Fibroblast of mammary gland (primary cell): ENCODE data around the gene CCR2.

Experiments
- DNase-seq: peaks from one replicate; pipeline ENCODE4 v3.0.0-alpha.2; 2010; ENCODE audit warnings: low read depth
- H3K4me3 ChIP-seq: 2 replicates; pipeline ENCODE4 v1.5.1; 2011; ENCODE audit warnings: low read depth, mild to moderate bottlenecking, low read length, moderate library complexity; ENCODE audit not compliant: control insufficient read depth
- TF ChIP-seq, protein P1 (sequence below): conservative IDR thresholded peaks from 2 replicates; pipeline ENCODE4 v1.5.1; 2011; ENCODE audit warnings: low read depth, low read length, inconsistent platforms; ENCODE audit not compliant: control insufficient read depth, insufficient read depth

CCR2 gene

DNA sequence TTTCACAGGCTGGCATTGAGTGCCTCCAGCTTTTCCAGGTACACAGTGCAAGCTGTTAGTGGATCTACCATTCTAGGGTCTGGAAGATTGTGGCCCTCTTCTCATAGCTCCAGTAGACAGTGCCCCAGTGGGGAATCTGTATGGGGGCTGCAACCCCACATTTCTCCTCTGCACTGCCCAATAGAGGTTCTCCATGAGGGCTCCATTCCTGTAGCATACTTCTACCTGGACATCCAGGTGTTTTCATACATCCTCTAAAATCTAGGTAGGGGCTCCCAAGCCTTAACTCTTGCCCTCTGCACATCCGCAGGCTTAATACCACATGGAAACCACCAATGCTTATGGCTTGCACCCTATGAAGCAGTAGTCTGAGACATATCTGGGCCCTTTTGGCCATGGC lies 15.1 kb upstream of the CCR2 start:
- TF ChIP-seq, protein P1, sequence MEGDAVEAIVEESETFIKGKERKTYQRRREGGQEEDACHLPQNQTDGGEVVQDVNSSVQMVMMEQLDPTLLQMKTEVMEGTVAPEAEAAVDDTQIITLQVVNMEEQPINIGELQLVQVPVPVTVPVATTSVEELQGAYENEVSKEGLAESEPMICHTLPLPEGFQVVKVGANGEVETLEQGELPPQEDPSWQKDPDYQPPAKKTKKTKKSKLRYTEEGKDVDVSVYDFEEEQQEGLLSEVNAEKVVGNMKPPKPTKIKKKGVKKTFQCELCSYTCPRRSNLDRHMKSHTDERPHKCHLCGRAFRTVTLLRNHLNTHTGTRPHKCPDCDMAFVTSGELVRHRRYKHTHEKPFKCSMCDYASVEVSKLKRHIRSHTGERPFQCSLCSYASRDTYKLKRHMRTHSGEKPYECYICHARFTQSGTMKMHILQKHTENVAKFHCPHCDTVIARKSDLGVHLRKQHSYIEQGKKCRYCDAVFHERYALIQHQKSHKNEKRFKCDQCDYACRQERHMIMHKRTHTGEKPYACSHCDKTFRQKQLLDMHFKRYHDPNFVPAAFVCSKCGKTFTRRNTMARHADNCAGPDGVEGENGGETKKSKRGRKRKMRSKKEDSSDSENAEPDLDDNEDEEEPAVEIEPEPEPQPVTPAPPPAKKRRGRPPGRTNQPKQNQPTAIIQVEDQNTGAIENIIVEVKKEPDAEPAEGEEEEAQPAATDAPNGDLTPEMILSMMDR, result no peak
- no peak overlapping the region for H3K4me3 ChIP-seq
- DNase-seq, result no peak

DNA sequence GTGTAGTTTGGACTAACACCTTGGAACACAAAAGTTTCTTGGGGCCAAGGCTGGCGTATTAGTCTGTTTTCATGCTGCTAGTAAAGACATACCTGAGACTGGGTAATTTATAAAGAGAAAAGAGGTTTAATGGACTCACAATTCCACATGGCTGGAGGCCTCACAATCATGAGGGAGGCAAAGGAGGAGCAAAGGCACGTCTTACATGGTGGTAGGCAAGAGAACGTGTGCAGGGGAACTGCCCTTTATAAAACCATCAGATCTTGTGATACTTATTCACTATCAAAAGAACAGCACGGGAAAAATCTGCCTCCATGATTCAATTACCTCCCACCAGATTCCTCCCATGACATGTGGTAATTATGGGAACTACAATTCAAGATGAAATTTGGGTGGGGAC lies 9.4 kb upstream of the CCR2 start:
- no peak overlapping the region for H3K4me3 ChIP-seq
- DNase-seq, result no peak
- TF ChIP-seq, protein P1, result no peak

DNA sequence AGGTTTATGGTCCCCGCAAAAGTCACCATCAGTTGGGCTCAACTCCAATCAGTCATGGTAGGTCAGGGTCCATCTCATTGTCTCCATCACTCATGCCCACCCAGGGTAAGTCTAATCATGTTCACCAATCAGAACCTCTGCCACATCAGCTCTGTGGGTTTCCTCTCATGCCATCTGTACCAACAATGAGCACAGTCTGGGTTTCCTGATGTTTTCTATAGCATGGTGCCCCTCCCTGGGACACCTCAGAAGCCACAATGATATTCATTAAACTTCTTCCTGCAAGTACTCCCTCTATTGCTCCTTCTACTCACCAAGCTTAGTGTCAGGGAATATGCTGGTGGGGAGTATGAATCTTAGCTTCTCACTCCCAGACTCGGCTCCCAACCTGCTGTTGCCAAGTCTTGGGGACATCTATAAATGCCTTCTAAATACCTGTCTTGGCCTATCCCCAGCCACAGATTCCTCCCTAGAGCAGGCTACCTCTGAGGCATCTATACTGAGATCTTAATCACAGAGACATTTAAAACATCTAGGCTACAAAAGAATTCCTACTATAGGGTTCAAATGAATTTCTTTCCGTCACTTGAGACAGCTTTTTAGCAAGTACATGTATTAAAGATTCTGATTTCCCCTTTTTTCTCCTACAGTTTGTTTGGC lies 5.0 kb upstream of the CCR2 start:
- no peak for DNase-seq
- no peak overlapping the region for H3K4me3 ChIP-seq
- TF ChIP-seq, protein P1, result no peak

DNA sequence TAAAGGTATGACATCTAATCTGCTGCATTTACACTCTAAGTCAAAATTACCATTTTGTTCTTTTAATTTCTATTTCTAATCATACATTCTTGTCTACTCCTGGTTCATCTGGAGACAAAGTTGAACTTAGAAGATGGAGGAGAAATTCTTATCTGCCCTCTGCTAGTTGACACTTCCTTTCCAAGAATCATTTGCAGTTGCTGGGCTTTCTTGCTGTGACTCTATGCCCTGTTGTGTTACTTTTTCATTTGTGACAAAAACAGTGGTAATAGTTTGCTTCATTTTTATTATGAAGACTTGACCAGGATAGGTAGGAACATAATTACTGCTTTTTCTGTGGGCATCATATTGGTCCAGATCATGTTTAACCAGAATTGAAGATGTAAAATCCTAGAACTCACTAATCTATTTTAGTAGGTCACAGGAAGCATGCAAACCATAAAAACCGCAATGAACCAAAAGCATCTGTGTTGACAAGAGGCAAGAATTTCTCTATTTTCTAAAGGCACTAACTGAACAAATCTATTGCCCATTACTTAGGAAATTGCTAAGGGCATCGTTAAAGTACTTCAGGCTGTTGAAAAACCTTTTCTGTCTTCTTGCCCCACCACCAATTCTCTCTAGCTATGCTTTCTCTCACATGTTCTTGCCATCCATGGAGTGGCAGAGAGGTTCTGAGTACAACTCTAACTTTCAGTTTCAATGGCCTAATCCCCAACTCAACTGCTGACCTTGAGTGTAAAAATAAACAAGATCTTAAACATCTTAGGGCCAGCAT lies 4.2 kb upstream of the CCR2 start:
- H3K4me3 ChIP-seq, result no peak overlapping the region
- TF ChIP-seq, protein P1, result no peak
- no peak for DNase-seq

DNA sequence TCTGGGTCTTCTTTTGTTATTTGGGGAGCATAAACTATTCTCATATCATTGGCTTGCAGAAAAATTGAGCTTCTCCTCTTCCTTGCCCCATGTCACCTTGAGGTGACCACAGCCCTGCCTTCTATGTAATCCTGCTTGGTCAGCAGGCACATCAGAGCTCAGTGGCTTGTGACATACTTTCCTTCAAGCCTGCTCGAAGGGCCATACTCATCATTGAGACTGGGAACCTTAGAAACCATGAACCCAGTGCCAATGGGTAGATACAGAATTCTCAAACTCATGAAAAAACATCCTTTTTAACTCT lies 3.7 kb upstream of the CCR2 start:
- no peak for DNase-seq
- no peak overlapping the region for H3K4me3 ChIP-seq
- TF ChIP-seq, protein P1, result no peak

DNA sequence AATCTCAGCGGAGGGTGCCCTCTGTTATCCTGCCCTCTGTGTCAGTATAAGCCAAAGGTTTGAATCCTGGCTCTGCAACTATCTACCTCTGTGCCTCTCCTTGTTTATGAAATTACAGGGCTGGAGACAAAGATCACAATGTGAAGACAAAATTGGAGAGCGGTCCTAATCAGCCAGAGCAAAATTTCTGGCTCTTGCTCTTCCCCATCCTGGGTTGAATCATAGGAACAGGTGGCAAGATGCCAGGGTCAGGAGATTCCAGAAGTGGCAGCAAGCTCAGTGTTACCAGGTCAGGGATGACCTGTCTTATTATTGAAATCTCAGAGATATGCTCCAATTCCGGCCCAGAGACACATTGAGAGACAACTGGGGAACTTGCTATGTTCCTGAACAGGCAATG lies 2.3 kb upstream of the CCR2 start:
- no peak overlapping the region for H3K4me3 ChIP-seq
- peak; percentile 3 for DNase-seq
- TF ChIP-seq, protein P1, result no peak
